Naive thymus-derived CD8-positive, alpha-beta T cell (primary cell): ENCODE results near the gene SENP8. TPM values are rescaled to one million over a fixed set of nuclear protein-coding genes. Genes with fewer than 3 reads are reported as not detected.
A peak's percentile ranks its signal among the peaks of the same experiment; 100 is the strongest.

Experiments used
- ATAC-seq, 2 donors: fragments of 150-1000 bp; cut with Tn5 transposase in 1 of 2; sonication (Bioruptor Pico), chemical (Tn5 transposase) in 1 of 2; 1 replicate in 1 of 2; 2 replicates in 1 of 2; pipeline ENCODE4 v1.10.0; 2021; ENCODE audit warnings: mild to moderate bottlenecking in 2 of 2, moderate library complexity in 2 of 2
- POLR2A ChIA-PET: fragments of 350-600 bp; sonication (Branson Sonifier 250); formaldehyde crosslinking; loops from one replicate; lab custom pipeline; 2021; ENCODE audit warnings: antibody characterized with exemption; lab: Charles Lee
- DNase-seq, 10 donors: peaks; one replicate each; pipeline versions ENCODE4 v3.0.0 to v3.0.0-alpha.2; 2020 to 2022
- H3K27ac Mint-ChIP-seq, 10 donors: one replicate each; pipeline ENCODE4 v1.8.0; 2020 to 2022; ENCODE audit warnings: mild to moderate bottlenecking in 10 of 10, mixed read lengths in 10 of 10, moderate library complexity in 4 of 10, inconsistent platforms in 1 of 10
- H3K27me3 Mint-ChIP-seq, 5 donors: one replicate each; pipeline ENCODE4 v1.8.0; 2021 to 2022; ENCODE audit warnings: mixed read lengths in 5 of 5
- H3K36me3 Mint-ChIP-seq, 3 donors: one replicate each; pipeline ENCODE4 v1.8.0; 2020 to 2022; ENCODE audit warnings: mixed read lengths in 3 of 3, mild to moderate bottlenecking in 2 of 3, inconsistent platforms in 1 of 3
- H3K4me1 Mint-ChIP-seq, 4 donors: one replicate each; pipeline ENCODE4 v1.8.0; 2021 to 2022; ENCODE audit warnings: mixed read lengths in 4 of 4
- H3K4me3 Mint-ChIP-seq, 10 donors: one replicate each; pipeline ENCODE4 v1.8.0; 2020 to 2022; ENCODE audit warnings: mild to moderate bottlenecking in 10 of 10, mixed read lengths in 10 of 10, moderate library complexity in 6 of 10, inconsistent platforms in 1 of 10
- H3K9me3 Mint-ChIP-seq, 9 donors: one replicate each; pipeline ENCODE4 v1.8.0; 2020 to 2022; ENCODE audit warnings: mixed read lengths in 9 of 9, mild to moderate bottlenecking in 3 of 9, inconsistent platforms in 1 of 9, moderate library complexity in 1 of 9
- polyA plus RNA-seq, 3 donors: library from polyadenylated mRNA; unstranded; fragments of 300-500 nt; fragmentation: Illumina TruSeq; gene quantifications; one replicate each; pipeline ENCODE4 v1.2.3, GENCODE V29; 2021
- total RNA-seq, 8 experiments: library from RNA in 2 of 8; stranded (reverse) in 2 of 8; gene quantifications; one replicate each; pipeline ENCODE4 v1.2.3 and lab custom pipeline; 2021 to 2026

Gene SENP8
- total and polyA plus RNA-seq, 5 experiments from 2014 or later, result 0.41 to 2.2 (median 1.4) TPM

DNA sequence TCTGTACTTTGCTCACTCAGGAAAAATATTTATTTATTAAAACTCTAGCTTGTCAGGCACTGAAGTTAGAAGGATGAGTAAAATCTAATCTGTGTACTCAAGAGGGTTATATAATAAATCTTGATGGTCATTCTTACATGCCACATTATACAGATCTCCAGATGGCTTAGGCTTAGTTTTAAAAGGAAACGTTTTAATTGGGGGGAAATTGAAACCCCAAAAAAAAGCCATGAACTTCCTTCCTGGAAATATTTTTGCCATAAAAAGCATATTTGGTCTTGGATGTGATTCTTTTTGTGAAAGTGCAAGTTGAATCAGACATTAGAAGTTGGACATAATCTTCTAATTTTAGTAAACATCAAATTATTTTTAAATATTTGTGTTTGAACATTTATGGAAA is 6.0 kb downstream of the SENP8 start:
- H3K4me3 Mint-ChIP-seq, result no peak overlapping the region
- POLR2A ChIA-PET, result no interaction called here

DNA sequence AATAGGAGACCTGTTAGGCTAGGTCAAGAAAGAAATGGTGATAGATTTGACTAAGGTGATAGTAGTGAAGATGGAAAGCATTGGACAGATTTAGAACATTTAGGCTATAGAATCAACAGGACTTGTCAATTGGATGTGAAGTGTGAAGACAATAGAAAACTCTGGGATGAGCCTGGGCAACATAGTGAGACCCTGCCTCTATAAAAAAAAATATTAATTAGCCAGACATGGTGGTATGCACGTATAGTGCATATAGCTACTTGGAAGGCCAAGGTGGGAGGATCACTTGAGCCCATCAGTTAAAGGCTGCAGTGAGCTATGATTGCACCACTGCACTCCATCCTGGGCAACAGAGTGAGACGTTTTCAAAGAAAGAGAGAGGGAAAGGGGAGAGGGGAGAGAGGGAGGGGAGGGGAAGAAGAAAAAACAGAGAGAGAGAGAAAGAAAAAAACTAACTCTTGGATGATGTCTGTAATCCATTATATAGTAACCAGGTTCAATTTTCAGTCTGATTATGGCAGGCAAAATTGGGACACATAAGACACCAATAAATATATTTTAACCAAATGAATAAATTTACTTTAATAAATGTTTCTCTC is 9.6 kb downstream of the SENP8 start:
- POLR2A ChIA-PET, result no interaction called here
- Mint-ChIP-seq H3K9me3 (no peaks in the 10 kb centered on the region), H3K27me3 (no peaks in the 10 kb centered on the region), H3K36me3 (no peaks in the 10 kb centered on the region), H3K4me1 (no peaks in the 10 kb centered on the region), H3K27ac (peak overlapping the region in 1 of 10 donors; percentile 56), H3K4me3 (no peak overlapping the region)
- no peak for ATAC-seq
- DNase-seq, result no peak

More for the DNA sequence above, 6.0 kb downstream of the SENP8 start:
- no peaks in the 10 kb centered on the region for H3K27me3 Mint-ChIP-seq
- H3K9me3 Mint-ChIP-seq, result no peaks in the 10 kb centered on the region
- ATAC-seq (no peak), DNase-seq (no peak)
- peaks cover 0 to 4% (median 2%) of the 10 kb centered on the region in 4 donors for H3K4me1 Mint-ChIP-seq
- no peaks in the 10 kb centered on the region for H3K36me3 Mint-ChIP-seq
- no peak overlapping the region for H3K27ac Mint-ChIP-seq

DNA sequence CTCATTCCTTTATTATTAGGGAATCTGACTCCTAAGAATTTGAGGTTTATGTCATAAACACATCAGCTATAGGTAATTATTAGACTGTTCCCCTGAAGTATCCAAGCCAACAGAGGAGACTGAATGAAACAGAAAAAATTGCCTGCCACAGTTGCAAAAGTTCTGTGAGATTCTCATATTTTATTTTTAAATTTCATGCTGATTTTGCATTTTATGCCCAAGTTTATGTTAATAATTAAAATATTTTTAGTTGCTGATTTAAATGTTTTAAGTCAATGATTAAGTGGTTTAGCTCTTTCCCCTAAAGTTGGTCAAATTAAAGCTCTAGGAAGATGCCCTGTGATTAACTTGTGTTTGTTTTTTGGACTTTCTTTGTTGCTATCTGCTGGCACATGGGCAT is 10.2 kb downstream of the SENP8 start:
- ATAC-seq (no peak), DNase-seq (no peak)
- Mint-ChIP-seq H3K4me1 (no peaks in the 10 kb centered on the region), H3K4me3 (no peak overlapping the region), H3K36me3 (no peaks in the 10 kb centered on the region), H3K27me3 (peaks cover 0 to 3% (median 0%) of the 10 kb centered on the region in 5 donors), H3K27ac (no peak overlapping the region), H3K9me3 (no peaks in the 10 kb centered on the region)
- POLR2A ChIA-PET, result no interaction called here

DNA sequence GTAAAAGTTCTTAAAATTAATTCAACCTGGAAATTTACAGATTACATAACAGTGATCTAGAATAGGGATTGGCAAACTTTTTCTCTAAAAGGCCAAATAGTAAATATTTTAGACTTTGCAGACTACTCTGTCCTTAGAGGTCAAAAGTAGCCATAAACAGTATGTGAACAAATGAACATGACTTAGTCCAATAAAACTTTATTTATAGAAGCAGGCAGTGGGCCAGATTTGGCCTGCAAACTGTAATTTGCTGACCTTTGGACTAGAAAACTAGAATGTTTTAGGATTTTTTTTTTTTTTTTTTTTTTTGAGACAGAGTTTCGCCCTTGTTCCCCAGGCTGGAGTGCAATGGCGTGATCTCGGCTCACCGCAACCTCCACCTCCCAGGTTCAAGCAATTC is 12.1 kb downstream of the SENP8 start:
- H3K27ac Mint-ChIP-seq, result no peak overlapping the region
- no peaks in the 10 kb centered on the region for H3K9me3 Mint-ChIP-seq
- H3K36me3 Mint-ChIP-seq, result no peaks in the 10 kb centered on the region
- ATAC-seq (no peak), DNase-seq (no peak)
- POLR2A ChIA-PET, result no interaction called here
- H3K27me3 Mint-ChIP-seq, result peaks cover 0 to 4% (median 0%) of the 10 kb centered on the region in 5 donors
- no peaks in the 10 kb centered on the region for H3K4me1 Mint-ChIP-seq
- no peak overlapping the region for H3K4me3 Mint-ChIP-seq

DNA sequence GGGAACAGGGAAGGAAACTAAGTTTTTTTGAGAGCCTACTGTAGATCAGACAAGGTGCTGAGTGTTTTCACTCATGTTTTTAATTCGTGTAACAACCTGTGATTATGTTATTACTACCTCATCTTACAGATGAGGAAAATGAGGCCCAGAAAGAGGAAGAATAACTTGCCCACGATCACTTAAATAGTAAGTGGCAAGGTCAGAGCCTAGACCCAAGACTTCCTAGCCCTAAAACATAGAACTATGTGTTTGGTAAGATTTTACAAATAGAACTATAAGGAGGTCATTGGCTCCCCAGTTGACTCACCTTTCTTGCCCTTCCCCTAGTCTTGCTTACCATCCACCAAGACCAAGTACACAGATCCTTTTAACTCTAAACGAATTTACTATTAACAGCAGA is 13.7 kb downstream of the SENP8 start:
- peaks cover 0 to 4% (median 0%) of the 10 kb centered on the region in 5 donors for H3K27me3 Mint-ChIP-seq
- no peaks in the 10 kb centered on the region for H3K4me1 Mint-ChIP-seq
- no peaks in the 10 kb centered on the region for H3K9me3 Mint-ChIP-seq
- no peak for ATAC-seq
- H3K36me3 Mint-ChIP-seq, result no peaks in the 10 kb centered on the region
- DNase-seq, result no peak
- POLR2A ChIA-PET, result no interaction called here
- H3K27ac Mint-ChIP-seq, result no peak overlapping the region
- no peak overlapping the region for H3K4me3 Mint-ChIP-seq

DNA sequence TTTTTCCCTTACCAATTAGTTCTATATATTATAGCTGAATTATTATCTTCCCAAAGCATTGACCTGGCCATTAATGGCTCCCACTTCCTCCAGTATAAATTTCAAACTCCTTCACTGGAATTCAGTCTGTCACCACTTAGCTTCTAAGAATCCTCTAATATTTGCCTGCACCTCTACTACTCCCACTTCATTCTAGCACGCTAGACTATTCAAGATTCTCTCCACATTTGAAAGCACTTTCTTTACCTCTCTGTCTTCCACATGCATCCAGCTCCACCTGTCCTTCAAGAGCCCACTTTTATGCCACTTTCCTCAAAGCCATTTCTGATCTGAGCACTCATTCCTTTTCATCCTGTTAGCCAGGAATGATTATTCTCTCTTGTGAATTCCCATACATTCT is 15.0 kb downstream of the SENP8 start:
- DNase-seq (no peak), ATAC-seq (no peak)
- H3K36me3 Mint-ChIP-seq, result no peaks in the 10 kb centered on the region
- POLR2A ChIA-PET, result no interaction called here
- H3K9me3 Mint-ChIP-seq, result no peaks in the 10 kb centered on the region
- peaks cover 0 to 4% (median 0%) of the 10 kb centered on the region in 5 donors for H3K27me3 Mint-ChIP-seq
- H3K4me1 Mint-ChIP-seq, result no peaks in the 10 kb centered on the region
- no peak overlapping the region for H3K27ac Mint-ChIP-seq
- H3K4me3 Mint-ChIP-seq, result no peak overlapping the region

DNA sequence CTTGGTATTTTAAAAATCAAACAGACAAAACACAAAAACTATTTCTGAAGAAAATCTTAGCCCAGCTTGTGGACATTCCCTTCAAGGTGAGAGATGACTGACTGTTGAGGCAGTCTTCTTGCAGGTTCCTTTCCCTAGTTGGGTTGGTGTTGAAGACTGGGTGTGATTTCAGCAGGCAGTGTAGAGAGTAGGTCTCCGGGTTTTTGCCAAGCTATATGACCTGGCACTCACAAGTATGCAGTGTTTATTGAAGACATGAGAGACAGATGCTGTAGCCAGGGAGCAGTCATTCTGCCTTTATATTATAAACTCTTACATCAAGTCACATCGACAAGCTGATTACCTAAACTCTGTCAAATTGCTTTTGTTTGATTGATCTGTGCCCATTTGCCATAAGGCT is 17.5 kb downstream of the SENP8 start:
- POLR2A ChIA-PET, result no interaction called here
- H3K4me1 Mint-ChIP-seq, result no peaks in the 10 kb centered on the region

DNA sequence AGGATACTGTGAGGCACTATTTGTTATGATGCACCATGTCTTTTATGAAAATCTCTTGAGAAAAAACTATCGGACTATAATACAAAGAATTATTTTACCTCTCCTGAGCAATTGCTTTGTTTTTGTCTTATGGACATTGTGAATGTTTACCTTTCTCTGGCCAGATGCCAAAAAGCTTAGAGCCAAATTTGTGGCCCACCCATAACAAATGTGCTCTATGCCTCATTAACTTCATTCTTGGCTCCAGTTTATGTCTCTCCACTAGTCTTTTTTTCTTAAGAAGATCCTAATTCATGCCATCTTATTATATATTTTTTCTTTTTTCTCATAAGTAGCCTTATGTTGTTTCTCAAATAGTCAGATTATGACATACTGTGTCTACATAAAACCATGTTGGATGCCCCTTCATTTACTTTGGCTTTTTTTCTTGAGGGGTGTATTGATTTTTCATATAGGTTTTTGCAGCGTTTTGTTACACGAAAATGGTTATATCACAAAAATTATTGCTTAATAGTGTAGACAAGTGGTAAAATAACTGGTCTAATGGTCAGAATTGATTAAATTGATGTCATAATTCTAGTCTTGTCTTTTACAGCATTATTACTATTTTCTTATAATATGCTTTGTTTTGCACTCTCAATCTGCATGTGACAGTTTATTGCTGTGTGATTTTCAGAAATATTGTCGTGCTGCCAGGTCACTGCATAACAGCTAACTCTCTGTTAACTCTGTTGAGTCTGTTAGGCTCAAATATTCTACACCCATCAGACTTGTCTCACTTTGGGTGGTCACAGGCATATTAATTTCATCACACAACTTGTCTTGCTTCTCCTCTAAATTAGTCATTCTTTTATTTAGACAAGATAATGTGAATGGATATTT is 18.2 kb downstream of the SENP8 start:
- peaks cover 0 to 5% (median 0%) of the 10 kb centered on the region in 4 donors for H3K4me1 Mint-ChIP-seq
- no peak overlapping the region for H3K27ac Mint-ChIP-seq
- no peaks in the 10 kb centered on the region for H3K9me3 Mint-ChIP-seq
- ATAC-seq (no peak), DNase-seq (no peak)
- H3K27me3 Mint-ChIP-seq, result peaks cover 0 to 4% (median 0%) of the 10 kb centered on the region in 5 donors
- POLR2A ChIA-PET, result no interaction called here
- H3K36me3 Mint-ChIP-seq, result no peaks in the 10 kb centered on the region
- H3K4me3 Mint-ChIP-seq, result no peak overlapping the region

More for the DNA sequence above, 17.5 kb downstream of the SENP8 start:
- H3K4me3 Mint-ChIP-seq, result no peak overlapping the region
- H3K27me3 Mint-ChIP-seq, result peaks cover 0 to 4% (median 0%) of the 10 kb centered on the region in 5 donors
- no peak for DNase-seq
- H3K9me3 Mint-ChIP-seq, result no peaks in the 10 kb centered on the region
- ATAC-seq, result no peak
- H3K36me3 Mint-ChIP-seq, result no peaks in the 10 kb centered on the region
- no peak overlapping the region for H3K27ac Mint-ChIP-seq

DNA sequence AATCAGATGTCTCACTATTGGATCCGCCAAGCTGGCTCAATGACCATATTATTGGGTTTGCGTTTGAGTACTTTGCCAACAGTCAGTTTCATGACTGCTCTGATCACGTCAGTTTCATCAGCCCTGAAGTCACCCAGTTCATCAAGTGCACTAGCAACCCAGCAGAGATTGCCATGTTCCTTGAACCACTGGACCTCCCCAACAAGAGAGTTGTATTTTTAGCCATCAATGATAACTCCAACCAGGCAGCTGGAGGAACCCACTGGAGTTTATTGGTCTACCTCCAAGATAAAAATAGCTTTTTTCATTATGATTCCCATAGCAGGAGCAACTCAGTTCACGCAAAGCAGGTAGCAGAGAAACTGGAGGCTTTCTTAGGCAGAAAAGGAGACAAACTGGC is 21.5 kb downstream of the SENP8 start:
- Mint-ChIP-seq H3K9me3 (no peaks in the 10 kb centered on the region), H3K27me3 (no peaks in the 10 kb centered on the region), H3K36me3 (no peaks in the 10 kb centered on the region), H3K4me3 (no peak overlapping the region), H3K27ac (no peak overlapping the region), H3K4me1 (peaks cover 0 to 6% (median 0%) of the 10 kb centered on the region in 4 donors)
- DNase-seq (no peak), ATAC-seq (no peak)
- POLR2A ChIA-PET, result interaction anchor here (0.5 kb wide), 1 partner anchor 150 kb away, joined by 5 read pairs; no protein-coding TSS in a partner anchor

DNA sequence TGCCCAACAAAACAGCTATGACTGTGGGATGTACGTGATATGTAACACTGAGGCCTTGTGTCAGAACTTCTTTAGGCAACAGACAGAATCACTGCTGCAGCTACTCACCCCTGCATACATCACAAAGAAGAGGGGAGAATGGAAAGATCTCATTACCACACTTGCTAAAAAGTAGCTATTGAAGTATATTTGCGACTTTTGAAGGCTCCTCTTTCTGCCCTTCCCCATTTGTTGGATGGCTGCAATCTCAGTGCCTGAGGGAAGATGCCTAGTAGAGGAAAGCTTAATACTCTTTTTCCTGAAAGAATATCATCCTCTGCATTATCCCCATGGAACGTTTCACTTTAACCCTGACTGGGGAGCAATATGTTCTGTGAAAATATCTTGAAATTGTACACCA is 21.9 kb downstream of the SENP8 start:
- H3K9me3 Mint-ChIP-seq, result no peaks in the 10 kb centered on the region
- H3K4me1 Mint-ChIP-seq, result peaks cover 0 to 6% (median 0%) of the 10 kb centered on the region in 4 donors
- DNase-seq, result no peak
- H3K36me3 Mint-ChIP-seq, result no peaks in the 10 kb centered on the region
- no peak overlapping the region for H3K27ac Mint-ChIP-seq
- H3K27me3 Mint-ChIP-seq, result no peaks in the 10 kb centered on the region
- POLR2A ChIA-PET, result interaction anchor here (0.5 kb wide), 1 partner anchor 150 kb away, joined by 5 read pairs; no protein-coding TSS in a partner anchor
- ATAC-seq, result no peak
- H3K4me3 Mint-ChIP-seq, result no peak overlapping the region

DNA sequence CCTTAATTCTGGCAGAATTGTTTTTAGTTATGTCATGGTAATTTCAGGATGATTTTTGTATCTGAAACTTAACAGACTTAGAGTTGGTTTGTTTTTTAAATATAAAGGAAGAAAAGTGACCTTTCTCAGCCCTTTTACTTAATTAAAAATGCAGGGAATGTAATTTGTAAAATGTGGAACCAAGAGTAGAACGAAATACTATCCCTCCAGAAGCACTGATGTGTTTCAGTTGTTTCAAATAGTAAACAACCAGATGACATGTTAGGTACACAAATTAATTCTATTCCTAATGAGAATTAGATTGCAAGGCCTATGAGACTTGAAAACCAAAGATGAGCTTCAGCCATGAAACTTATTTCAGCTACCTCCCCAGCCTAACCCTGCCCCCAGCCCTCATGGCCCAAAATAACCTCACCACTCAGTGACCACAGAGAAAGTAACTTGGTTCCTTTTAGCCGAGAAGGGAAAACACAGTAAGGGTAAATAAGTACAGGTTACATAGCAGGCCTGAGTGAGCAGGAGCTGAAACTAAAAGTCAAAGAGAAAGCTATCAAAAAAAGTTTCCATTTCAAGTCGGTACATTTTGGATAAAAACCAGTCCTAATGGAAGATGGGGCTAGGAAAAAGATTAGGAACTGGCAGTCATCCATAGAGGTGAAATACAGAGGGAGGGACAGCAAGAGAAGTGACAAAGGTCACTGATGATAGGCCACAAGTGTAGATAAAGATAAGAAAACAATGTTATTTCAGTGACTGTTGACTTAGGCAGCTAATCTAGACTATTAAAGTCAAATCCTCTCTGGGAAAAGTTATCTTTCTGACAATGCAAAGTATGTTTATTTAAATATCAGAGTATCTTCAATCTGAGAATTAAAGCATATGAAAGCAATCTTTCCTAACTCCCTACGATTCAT is 23.2 kb downstream of the SENP8 start:
- POLR2A ChIA-PET, result no interaction called here
- Mint-ChIP-seq H3K4me1 (peaks cover 0 to 6% (median 0%) of the 10 kb centered on the region in 4 donors), H3K4me3 (no peak overlapping the region), H3K27me3 (peaks cover 0 to 3% (median 0%) of the 10 kb centered on the region in 5 donors), H3K27ac (no peak overlapping the region), H3K9me3 (no peaks in the 10 kb centered on the region), H3K36me3 (no peaks in the 10 kb centered on the region)
- ATAC-seq (no peak), DNase-seq (no peak)

DNA sequence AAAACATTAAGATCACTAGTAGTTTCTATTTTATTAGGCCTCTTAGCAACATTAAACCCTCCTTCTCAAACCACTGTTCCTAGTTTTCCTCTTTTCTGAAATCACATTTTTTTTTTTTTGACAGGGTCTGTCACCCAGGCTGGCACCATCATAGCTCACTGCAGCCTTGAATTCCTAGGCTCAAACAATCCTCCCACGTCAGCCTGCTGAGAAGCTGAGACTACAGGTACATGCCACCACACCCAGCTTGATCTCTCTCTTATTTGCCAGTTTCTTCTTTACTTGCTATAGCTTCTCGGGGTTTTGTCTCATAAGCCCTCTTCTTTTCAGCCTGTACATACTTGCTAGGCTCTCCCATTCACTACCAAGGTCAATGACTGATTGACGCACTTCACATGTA is 28.0 kb downstream of the SENP8 start:
- no peak for ATAC-seq
- POLR2A ChIA-PET, result interaction anchor here (0.7 kb wide), 1 partner anchor 230 kb away, joined by 4 read pairs; no protein-coding TSS in a partner anchor
- H3K36me3 Mint-ChIP-seq, result no peaks in the 10 kb centered on the region
- H3K4me1 Mint-ChIP-seq, result peaks cover 0 to 4% (median 0%) of the 10 kb centered on the region in 4 donors
- no peak for DNase-seq
- H3K27me3 Mint-ChIP-seq, result peaks cover 0 to 12% (median 0%) of the 10 kb centered on the region in 5 donors
- no peak overlapping the region for H3K4me3 Mint-ChIP-seq
- H3K27ac Mint-ChIP-seq, result no peak overlapping the region
- no peaks in the 10 kb centered on the region for H3K9me3 Mint-ChIP-seq
